HUES6 (cell line): ENCODE results near the gene CDH16.

Experiments used
- H3K27ac ChIP-seq: 2 replicates; pipeline ENCODE4 v1.7.0; 2013; ENCODE audit warnings: low read depth, mild to moderate bottlenecking, low read length, inconsistent platforms
- H3K27me3 ChIP-seq: 2 replicates; pipeline ENCODE4 v1.6.1; 2013; ENCODE audit warnings: low read length; ENCODE audit not compliant: control insufficient read depth, insufficient read depth
- H3K36me3 ChIP-seq: 2 replicates; pipeline ENCODE4 v1.6.1; 2013; ENCODE audit warnings: low read length; ENCODE audit not compliant: control insufficient read depth, insufficient read depth
- H3K4me1 ChIP-seq: 2 replicates; pipeline ENCODE4 v1.6.1; 2013; ENCODE audit warnings: low read length; ENCODE audit not compliant: control insufficient read depth, insufficient read depth
- H3K4me3 ChIP-seq: 2 replicates; pipeline ENCODE4 v1.5.1; 2013; ENCODE audit warnings: low read depth, low read length
- H3K9ac ChIP-seq: one replicate; pipeline ENCODE4 v1.6.1; 2013; ENCODE audit warnings: mild to moderate bottlenecking, low read length
- H3K9me3 ChIP-seq: 2 replicates; pipeline ENCODE4 v1.6.1; 2013; ENCODE audit warnings: low read depth, low read length; ENCODE audit not compliant: control insufficient read depth, insufficient read depth

CDH16 gene

GRCh38 chr16:66917741-66918140 is 944 bp downstream of the CDH16 start:
- Histone ChIP-seq H3K27me3 (peaks cover 50% of the 10 kb centered on the region), H3K27ac (no peak overlapping the region), H3K9me3 (no peaks in the 10 kb centered on the region), H3K4me3 (no peak overlapping the region), H3K9ac (no peak overlapping the region), H3K4me1 (no peaks in the 10 kb centered on the region), H3K36me3 (no peaks in the 10 kb centered on the region)

- H3K27me3 ChIP-seq: peaks cover 43% of the 10 kb centered on the region
- H3K4me1 ChIP-seq: no peaks in the 10 kb centered on the region
- no peak overlapping the region for H3K9ac ChIP-seq
- H3K36me3 ChIP-seq: no peaks in the 10 kb centered on the region
- no peaks in the 10 kb centered on the region for H3K9me3 ChIP-seq
- no peak overlapping the region for H3K4me3 ChIP-seq
- no peak overlapping the region for H3K27ac ChIP-seq
Measured at GRCh38 chr16:66916518-66916917, 2.2 kb downstream of the CDH16 start.

GRCh38 chr16:66915041-66915440 is 3.6 kb downstream of the CDH16 start:
- no peaks in the 10 kb centered on the region for H3K4me1 ChIP-seq
- H3K36me3 ChIP-seq: no peaks in the 10 kb centered on the region
- H3K27ac ChIP-seq: no peak overlapping the region
- no peak overlapping the region for H3K9ac ChIP-seq
- H3K9me3 ChIP-seq: no peaks in the 10 kb centered on the region
- no peak overlapping the region for H3K4me3 ChIP-seq
- H3K27me3 ChIP-seq: peaks cover 32% of the 10 kb centered on the region

GRCh38 chr16:66914541-66914940 is 4.1 kb downstream of the CDH16 start:
- H3K4me1 ChIP-seq: no peaks in the 10 kb centered on the region
- H3K27ac ChIP-seq: no peak overlapping the region
- H3K9me3 ChIP-seq: no peaks in the 10 kb centered on the region
- no peak overlapping the region for H3K9ac ChIP-seq
- H3K4me3 ChIP-seq: no peak overlapping the region
- H3K36me3 ChIP-seq: no peaks in the 10 kb centered on the region
- H3K27me3 ChIP-seq: peaks cover 28% of the 10 kb centered on the region

GRCh38 chr16:66913711-66914110 is 5.0 kb downstream of the CDH16 start:
- Histone ChIP-seq H3K9ac (no peak overlapping the region), H3K36me3 (no peaks in the 10 kb centered on the region), H3K4me1 (no peaks in the 10 kb centered on the region), H3K4me3 (no peak overlapping the region), H3K9me3 (no peaks in the 10 kb centered on the region), H3K27ac (no peak overlapping the region), H3K27me3 (peaks cover 25% of the 10 kb centered on the region)

DNA sequence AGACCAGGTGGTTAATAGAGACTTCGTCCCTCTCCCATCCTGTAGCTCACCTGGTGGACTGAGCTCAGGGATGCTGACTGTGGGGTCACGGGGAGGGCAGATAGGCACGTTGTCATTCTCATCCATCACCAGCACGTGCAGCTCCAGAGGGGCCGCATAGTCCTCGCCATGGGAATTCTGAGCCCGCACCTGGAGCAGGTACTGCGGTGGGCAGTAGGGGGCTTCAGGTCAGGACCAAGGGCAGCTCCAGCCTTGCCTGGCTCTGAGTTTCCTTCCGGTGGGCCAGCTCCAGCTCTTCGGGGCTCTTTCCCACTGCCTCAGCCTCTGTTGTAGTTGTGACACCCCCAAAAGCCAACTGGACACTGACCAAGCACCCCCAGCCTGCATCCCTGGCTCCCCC is 5.6 kb downstream of the CDH16 start:
- Histone ChIP-seq H3K27me3 (peaks cover 26% of the 10 kb centered on the region), H3K36me3 (no peaks in the 10 kb centered on the region), H3K4me3 (no peak overlapping the region), H3K9me3 (no peaks in the 10 kb centered on the region), H3K27ac (no peak overlapping the region), H3K9ac (no peak overlapping the region), H3K4me1 (no peaks in the 10 kb centered on the region)

- Histone ChIP-seq H3K9me3 (no peaks in the 10 kb centered on the region), H3K4me3 (no peak overlapping the region), H3K9ac (no peak overlapping the region), H3K27ac (no peak overlapping the region), H3K36me3 (no peaks in the 10 kb centered on the region), H3K4me1 (no peaks in the 10 kb centered on the region), H3K27me3 (peaks cover 31% of the 10 kb centered on the region)
Measured at GRCh38 chr16:66911801-66912200, 6.9 kb downstream of the CDH16 start.

DNA sequence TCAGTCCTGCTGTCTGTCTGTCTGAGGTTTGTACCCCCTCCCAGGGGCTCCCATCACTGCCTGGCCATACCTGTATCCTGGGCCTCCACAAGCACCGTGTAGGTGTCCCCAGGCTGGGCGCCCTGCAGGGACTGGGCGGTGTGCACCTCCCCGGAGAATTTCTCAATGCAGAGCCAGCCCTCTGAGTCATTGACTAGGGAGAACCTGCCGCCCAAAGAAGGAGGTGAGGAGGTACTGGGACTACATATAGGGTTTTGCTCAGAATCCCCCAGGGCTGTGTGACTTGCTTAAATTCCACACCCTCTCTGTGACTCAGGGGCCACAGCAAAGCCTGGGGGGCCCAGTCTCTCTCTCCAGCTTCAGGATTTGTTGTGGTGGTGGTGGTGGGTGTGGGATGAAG is 7.6 kb downstream of the CDH16 start:
- Histone ChIP-seq H3K4me1 (no peaks in the 10 kb centered on the region), H3K27me3 (peaks cover 28% of the 10 kb centered on the region)

GRCh38 chr16:66910175-66910940 is 8.3 kb downstream of the CDH16 start:
- Histone ChIP-seq H3K27ac (no peak overlapping the region), H3K9ac (no peak overlapping the region), H3K36me3 (no peaks in the 10 kb centered on the region), H3K27me3 (peaks cover 25% of the 10 kb centered on the region), H3K9me3 (no peaks in the 10 kb centered on the region), H3K4me1 (peaks cover 4% of the 10 kb centered on the region; the same call in 1 of the 2 replicates), H3K4me3 (no peak overlapping the region)

More for the DNA sequence above, 7.6 kb downstream of the CDH16 start:
- Histone ChIP-seq H3K27ac (no peak overlapping the region), H3K9me3 (no peaks in the 10 kb centered on the region), H3K36me3 (no peaks in the 10 kb centered on the region), H3K4me3 (no peak overlapping the region), H3K9ac (no peak overlapping the region)

GRCh38 chr16:66908762-66909559 is 9.7 kb downstream of the CDH16 start:
- H3K9me3 ChIP-seq: no peaks in the 10 kb centered on the region
- H3K4me3 ChIP-seq: no peak overlapping the region
- H3K27ac ChIP-seq: no peak overlapping the region
- peaks cover 13% of the 10 kb centered on the region; the same call in 1 of the 2 replicates for H3K27me3 ChIP-seq
- H3K9ac ChIP-seq: no peak overlapping the region
- H3K4me1 ChIP-seq: peaks cover 5% of the 10 kb centered on the region; the same call in 1 of the 2 replicates
- H3K36me3 ChIP-seq: no peaks in the 10 kb centered on the region

DNA sequence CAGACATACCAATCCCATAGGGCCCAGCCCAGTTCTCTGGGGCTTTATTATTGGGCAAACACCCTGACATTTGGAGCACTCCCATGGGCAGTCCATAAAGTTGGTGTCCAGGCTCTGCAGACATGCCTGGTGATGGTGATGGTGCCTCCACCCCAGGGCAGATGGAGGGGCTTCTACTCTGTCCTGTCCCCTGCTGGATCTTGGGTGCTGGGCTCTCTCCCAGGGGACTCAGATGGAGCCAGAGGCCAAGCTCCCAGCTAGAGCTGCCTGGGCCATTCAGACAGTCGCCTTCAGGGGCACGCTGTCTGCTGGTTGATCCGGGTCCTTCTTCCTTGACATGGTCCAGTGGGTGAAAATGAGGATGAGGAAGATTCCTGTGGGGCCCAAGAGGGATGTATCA is 10.6 kb downstream of the CDH16 start:
- Histone ChIP-seq H3K36me3 (no peaks in the 10 kb centered on the region), H3K9ac (no peak overlapping the region), H3K4me1 (peaks cover 5% of the 10 kb centered on the region; the same call in 1 of the 2 replicates), H3K9me3 (no peaks in the 10 kb centered on the region), H3K27ac (no peak overlapping the region), H3K4me3 (no peak overlapping the region), H3K27me3 (peaks cover 13% of the 10 kb centered on the region; the same call in 1 of the 2 replicates)
